K562 (cell line): ENCODE measurements around the gene EHMT2.
"Not testable (repeated sequence)": the region's sequence is repeated elsewhere in the genome, so short reads cannot be mapped to it uniquely, and the experiment has no call there.

Source experiments
- GABPB2 ChIP-seq: fragments of 250-450 bp; sonication (Bioruptor Pico); conservative IDR thresholded peaks from 2 replicates; pipeline ENCODE4 v1.5.1; 2021; ENCODE audit warnings: mild to moderate bottlenecking
- ZBTB40 ChIP-seq, 2 experiments: fragments of 450-650 bp in 1 of 2; sonication (generic) in 1 of 2; formaldehyde crosslinking in 1 of 2; IDR thresholded peaks; 2 replicates each; pipeline versions ENCODE4 v1.7.1 to v1.9.0; 2016 to 2022; ENCODE audit warnings: inconsistent platforms in 1 of 2, mild to moderate bottlenecking in 1 of 2, missing genetic modification reagents in 1 of 2

- TF ChIP-seq GABPB2 (CRISPR knock-in tag); ZBTB40 (IDR thresholded peaks at IDR 0.05); ZBTB40 (CRISPR knock-in tag; IDR thresholded peaks at IDR 0.05): not testable (repeated sequence)
Measured at GRCh38 chr6:31857774-31858173, 39.7 kb downstream of the EHMT2 start.
